ENCODE results near the gene CTNND2. TPM values are rescaled to one million over a fixed set of nuclear protein-coding genes. Genes with fewer than 3 reads are reported as not detected.

Gene CTNND2
- total RNA-seq, 2 experiments from 2014 or later: not detected

GRCh38 chr5:11150976-11151375 is 753.3 kb downstream of the CTNND2 start:
- H3K4me1 Mint-ChIP-seq (ENCODE audit: low read depth): no peaks in the 10 kb centered on the region
- H3K27me3 Mint-ChIP-seq: no peaks in the 10 kb centered on the region
- H3K9me3 Mint-ChIP-seq: no peaks in the 10 kb centered on the region
- ChIA-PET CTCF (no interaction called here), POLR2A (no interaction called here)
- no peaks in the 10 kb centered on the region for H3K36me3 Mint-ChIP-seq (ENCODE audit: low read depth)
- intact Hi-C loops (cut with micrococcal nuclease): no loop called here
- no peak overlapping the region for H3K27ac Mint-ChIP-seq
- no peak for DNase-seq
- no peak for ATAC-seq
- TF ChIP-seq, protein P1, sequence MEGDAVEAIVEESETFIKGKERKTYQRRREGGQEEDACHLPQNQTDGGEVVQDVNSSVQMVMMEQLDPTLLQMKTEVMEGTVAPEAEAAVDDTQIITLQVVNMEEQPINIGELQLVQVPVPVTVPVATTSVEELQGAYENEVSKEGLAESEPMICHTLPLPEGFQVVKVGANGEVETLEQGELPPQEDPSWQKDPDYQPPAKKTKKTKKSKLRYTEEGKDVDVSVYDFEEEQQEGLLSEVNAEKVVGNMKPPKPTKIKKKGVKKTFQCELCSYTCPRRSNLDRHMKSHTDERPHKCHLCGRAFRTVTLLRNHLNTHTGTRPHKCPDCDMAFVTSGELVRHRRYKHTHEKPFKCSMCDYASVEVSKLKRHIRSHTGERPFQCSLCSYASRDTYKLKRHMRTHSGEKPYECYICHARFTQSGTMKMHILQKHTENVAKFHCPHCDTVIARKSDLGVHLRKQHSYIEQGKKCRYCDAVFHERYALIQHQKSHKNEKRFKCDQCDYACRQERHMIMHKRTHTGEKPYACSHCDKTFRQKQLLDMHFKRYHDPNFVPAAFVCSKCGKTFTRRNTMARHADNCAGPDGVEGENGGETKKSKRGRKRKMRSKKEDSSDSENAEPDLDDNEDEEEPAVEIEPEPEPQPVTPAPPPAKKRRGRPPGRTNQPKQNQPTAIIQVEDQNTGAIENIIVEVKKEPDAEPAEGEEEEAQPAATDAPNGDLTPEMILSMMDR (IDR thresholded peaks at IDR 0.05): no peak
- no peak overlapping the region for H3K4me3 Mint-ChIP-seq

DNA sequence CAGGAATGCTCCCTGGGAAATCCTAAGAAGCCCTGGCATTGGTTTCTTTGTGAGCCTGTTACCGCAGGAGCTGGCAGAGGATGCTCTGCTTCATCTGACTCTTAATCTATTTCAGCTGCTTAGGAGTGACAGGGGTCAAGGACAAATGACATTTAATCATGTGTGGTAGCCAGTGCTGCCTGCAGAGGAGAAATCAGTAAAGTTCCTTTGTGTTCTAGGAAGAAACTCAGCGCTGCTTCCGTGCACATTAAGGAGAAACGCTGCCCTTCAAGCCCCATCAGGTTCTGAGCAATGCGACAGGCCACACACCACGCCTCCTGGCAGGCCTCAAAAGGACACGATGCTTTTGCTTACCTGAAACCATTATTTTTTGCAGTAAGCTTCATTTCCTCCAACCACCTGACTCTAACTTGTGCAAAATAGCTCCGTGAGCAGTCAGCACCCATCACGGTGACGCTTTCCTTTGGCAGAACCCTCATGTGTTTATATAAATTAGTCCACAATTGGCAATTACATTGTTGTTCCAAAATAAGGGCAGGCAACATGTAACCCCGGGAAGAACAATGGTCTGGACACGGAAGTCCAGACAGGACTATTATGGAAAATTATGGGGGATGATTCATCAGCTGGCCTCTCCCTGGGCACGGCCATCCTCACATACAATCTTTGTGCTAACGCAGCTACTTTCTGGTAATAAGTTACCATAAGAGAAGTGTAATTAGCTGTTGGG is 755.3 kb downstream of the CTNND2 start:
- CTCF ChIA-PET: no interaction called here
- H3K4me1 Mint-ChIP-seq (ENCODE audit: low read depth): no peaks in the 10 kb centered on the region
- ATAC-seq (no peak), DNase-seq (no peak)
- intact Hi-C loops (cut with micrococcal nuclease): no loop called here
- no peaks in the 10 kb centered on the region for H3K36me3 Mint-ChIP-seq (ENCODE audit: low read depth)
- no peak overlapping the region for H3K4me3 Mint-ChIP-seq
- POLR2A ChIA-PET: interaction anchor here (0.8 kb wide), 1 partner anchor 16 kb away, joined by 3 read pairs; no protein-coding TSS in a partner anchor
- no peaks in the 10 kb centered on the region for H3K9me3 Mint-ChIP-seq
- H3K27me3 Mint-ChIP-seq: no peaks in the 10 kb centered on the region
- no peak overlapping the region for H3K27ac Mint-ChIP-seq
- TF ChIP-seq, protein P1 (IDR thresholded peaks at IDR 0.05): no peak

DNA sequence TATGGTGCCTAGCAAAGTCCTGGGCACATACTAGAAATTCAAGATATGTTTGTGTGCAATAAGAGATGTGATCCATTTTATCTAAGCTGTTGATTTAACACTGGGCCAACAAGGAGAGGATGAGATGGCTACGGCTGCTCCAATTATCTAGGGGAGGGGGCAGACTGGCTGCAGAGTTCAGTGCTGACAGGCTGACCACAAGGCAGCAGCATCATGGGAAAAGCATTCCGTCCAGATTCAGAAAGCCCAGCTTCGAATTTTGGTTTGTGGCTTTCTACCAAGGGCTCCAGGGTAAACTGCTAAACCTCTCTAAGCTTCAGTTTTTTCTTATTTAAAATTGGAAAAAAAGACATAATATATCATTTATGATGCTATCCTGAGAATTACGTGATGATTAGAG is 758.1 kb downstream of the CTNND2 start:
- ChIA-PET POLR2A (no interaction called here), CTCF (no interaction called here)
- peaks cover 4% of the 10 kb centered on the region for H3K4me1 Mint-ChIP-seq (ENCODE audit: low read depth)
- no peaks in the 10 kb centered on the region for H3K36me3 Mint-ChIP-seq (ENCODE audit: low read depth)
- TF ChIP-seq, protein P1 (IDR thresholded peaks at IDR 0.05): no peak
- no peaks in the 10 kb centered on the region for H3K27me3 Mint-ChIP-seq
- intact Hi-C loops (cut with micrococcal nuclease): no loop called here
- ATAC-seq: no peak
- DNase-seq: no peak
- H3K4me3 Mint-ChIP-seq: no peak overlapping the region
- H3K9me3 Mint-ChIP-seq: no peaks in the 10 kb centered on the region
- H3K27ac Mint-ChIP-seq: no peak overlapping the region

DNA sequence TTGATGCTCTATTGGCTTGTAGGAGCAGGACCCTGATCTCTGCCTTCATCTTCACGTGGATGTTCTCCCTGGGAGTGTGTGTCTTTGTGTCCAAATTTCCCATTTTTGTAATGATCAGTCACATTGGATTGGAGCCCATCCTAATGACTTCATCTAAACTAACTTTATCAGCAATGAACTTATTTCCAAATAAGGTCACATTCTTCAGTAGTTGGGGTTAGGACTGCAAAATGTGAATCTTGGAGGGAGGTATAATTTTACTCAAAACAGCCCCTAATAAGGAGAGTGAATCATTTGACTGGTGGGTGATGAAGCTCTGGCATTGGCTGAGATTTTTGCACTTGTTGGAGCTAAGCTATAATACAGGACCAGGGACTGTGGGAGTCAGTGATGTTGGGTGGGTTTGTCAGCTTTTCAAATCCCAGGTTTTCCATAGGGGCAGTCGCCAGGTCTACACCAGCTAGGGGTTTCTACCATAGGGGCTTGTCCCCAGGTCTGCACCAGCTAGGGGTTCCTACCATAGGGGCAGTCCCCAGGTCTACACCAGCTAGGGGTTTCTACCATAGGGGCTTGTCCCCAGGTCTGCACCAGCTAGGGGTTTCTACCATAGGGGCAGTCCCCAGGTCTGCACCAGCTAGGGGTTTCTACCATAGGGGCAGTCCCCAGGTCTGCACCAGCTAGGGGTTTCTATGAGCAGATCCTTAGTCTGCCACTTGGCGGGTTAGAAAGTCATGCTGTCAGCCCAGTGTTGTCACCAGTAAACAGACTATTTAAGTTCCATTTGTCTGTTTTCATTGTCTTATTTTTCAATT is 760.6 kb downstream of the CTNND2 start:
- intact Hi-C loops (cut with micrococcal nuclease): no loop called here
- H3K4me3 Mint-ChIP-seq: no peak overlapping the region
- DNase-seq (peak; percentile 56), ATAC-seq (peak; percentile 86)
- TF ChIP-seq, protein P1 (IDR thresholded peaks at IDR 0.05): no peak
- ChIA-PET POLR2A (no interaction called here), CTCF (interaction anchor here (0.9 kb wide), 1 partner anchor 16 kb away, joined by 3 read pairs; no protein-coding TSS in a partner anchor)
- no peaks in the 10 kb centered on the region for H3K27me3 Mint-ChIP-seq
- no peaks in the 10 kb centered on the region for H3K9me3 Mint-ChIP-seq
- no peaks in the 10 kb centered on the region for H3K36me3 Mint-ChIP-seq (ENCODE audit: low read depth)
- H3K27ac Mint-ChIP-seq: no peak overlapping the region
- peaks cover 4% of the 10 kb centered on the region for H3K4me1 Mint-ChIP-seq (ENCODE audit: low read depth)

Data from activated CD8-positive, alpha-beta T cell treated with anti-CD3 and anti-CD28 coated beads for 36 hours (primary cell).